Measurements from ENCODE around the gene CMTM5. TPM values are rescaled to one million over a fixed set of nuclear protein-coding genes. Genes with fewer than 3 reads are reported as not detected.
"Not testable (repeated sequence)": the region's sequence is repeated elsewhere in the genome, so short reads cannot be mapped to it uniquely, and the experiment has no call there.

CMTM5 gene
- total RNA-seq, 1 experiment from 2014 or later: not detected

DNA sequence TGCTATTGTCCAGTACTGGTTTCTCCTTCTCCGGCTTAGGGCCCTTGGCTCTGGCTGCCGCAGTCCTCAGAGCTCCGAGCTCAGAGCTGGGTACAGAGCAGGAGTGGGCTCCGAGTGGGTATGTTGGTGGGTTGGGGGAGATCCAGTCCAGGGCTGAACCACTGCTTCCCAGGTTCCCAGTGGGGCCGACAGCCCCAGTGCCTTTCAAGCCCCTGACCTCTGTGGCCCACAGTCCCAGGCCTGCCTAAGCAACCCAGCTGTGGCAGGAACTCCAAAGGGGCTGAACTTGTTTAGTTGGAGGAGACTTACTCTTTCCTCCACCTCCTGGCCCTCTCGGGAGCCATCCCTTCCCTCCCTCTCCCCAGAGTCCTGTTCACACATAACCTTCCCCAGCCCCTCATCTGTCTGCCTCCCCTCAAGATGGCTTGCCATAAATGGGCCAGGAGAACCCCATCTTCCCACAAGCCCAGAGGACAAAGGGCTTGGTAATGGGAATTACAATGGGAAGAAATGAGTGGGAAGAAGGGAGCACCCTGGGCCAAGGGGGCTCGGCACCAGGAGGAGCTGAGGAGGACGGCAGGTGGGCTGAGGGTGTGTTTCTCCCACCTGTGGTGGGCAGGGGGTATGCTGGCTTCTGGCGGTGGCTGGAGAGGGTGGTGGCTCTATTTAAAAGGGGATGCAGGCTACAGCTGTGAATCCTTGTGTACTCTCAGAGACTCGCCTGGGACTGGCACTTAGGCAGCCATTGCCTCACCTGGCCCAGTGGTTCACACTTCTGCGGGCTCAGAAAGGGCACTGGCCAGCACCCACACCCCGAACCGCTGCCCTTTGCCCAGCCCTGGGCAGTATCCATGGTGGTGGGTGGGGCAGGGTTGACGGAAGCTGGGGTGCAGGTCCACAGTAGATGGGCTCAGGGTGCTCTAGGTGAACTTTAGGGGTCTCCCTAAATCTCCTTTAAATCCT lies 35.0 kb downstream of the CMTM5 start:
- DNase-seq (ENCODE audit: extremely low read depth, low read depth): no peak

DNA sequence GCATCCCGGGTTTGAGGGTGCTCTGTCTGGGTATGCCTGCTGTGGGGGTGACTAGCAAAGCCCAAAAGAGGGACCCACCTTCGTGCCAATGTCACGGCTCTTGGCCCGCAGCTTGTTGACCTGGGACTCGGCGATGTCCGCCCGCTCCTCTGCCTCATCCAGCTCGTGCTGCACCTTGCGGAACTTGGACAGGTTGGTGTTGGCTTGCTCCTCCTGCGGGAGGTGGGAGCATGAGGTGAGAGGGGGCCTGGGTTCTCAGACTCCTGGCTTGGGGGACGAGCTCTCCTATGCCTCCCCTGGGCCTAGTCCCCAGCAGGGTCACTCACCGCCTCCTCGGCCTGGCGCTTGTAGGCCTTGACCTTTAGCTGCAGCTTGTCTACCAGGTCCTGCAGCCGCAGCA lies 36.8 kb downstream of the CMTM5 start:
- DNase-seq (ENCODE audit: extremely low read depth, low read depth): no peak

DNA sequence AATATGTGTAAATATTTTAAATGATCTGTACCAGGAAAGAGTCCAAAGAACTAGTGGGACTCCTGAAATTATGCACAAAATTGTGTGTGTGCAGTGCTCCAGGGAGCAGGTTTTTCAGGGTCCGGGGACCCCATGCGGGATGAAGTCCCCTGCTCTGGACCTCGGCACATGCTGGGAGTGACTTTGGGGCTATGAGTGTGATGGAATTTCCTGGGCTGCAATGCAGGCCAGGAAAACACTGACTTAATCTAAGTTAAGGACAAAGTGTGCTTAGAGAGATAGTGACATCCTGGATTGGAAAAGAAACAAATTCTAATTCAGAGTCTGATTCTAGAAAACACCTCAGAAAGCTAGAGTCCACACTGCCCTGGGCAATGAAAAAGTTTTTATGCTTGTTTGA lies 37.4 kb downstream of the CMTM5 start:
- no peak for DNase-seq (ENCODE audit: extremely low read depth, low read depth)

DNA sequence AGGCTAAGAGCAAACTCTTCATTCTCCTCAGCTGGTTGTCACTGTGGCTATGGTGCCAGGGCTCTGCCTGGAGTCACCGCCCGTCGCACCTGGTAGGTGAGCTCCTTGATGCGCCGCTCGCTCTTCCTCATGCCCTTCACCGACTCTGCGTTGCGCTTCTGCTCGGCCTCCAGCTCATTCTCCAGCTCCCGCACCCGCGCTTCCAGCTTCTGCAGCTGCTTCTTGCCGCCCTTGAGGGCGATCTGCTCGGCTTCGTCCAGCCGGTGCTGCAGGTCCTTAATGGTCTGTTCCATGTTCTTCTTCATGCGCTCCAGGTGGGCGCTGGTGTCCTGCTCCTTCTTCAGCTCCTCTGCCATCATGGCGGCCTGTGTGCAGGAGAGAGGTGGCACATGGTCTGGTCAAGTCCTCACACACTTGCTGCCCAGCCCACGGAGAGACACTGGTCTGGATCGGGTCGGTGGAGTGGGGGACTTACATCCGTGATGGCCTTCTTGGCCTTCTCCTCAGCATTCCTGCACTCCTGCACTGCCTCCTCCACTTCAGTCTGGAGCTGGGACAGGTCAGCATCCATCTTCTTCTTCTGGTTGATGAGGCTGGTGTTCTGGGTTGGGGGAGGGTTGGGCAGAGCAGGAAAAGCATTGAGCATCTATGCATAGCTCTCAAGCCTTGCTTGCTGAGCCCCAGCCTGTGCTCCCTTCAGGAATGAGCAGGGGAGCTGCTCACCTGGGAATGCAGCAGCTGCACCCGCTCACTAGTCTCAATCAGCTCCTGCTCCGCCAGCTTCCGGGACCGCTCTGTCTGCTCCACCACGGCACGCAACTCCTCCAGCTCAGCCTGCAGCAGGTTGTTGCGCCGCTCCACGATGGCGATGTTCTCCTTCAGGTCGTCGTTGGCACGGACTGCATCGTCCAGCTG lies 38.3 kb downstream of the CMTM5 start:
- no peak for DNase-seq (ENCODE audit: extremely low read depth, low read depth)

DNA sequence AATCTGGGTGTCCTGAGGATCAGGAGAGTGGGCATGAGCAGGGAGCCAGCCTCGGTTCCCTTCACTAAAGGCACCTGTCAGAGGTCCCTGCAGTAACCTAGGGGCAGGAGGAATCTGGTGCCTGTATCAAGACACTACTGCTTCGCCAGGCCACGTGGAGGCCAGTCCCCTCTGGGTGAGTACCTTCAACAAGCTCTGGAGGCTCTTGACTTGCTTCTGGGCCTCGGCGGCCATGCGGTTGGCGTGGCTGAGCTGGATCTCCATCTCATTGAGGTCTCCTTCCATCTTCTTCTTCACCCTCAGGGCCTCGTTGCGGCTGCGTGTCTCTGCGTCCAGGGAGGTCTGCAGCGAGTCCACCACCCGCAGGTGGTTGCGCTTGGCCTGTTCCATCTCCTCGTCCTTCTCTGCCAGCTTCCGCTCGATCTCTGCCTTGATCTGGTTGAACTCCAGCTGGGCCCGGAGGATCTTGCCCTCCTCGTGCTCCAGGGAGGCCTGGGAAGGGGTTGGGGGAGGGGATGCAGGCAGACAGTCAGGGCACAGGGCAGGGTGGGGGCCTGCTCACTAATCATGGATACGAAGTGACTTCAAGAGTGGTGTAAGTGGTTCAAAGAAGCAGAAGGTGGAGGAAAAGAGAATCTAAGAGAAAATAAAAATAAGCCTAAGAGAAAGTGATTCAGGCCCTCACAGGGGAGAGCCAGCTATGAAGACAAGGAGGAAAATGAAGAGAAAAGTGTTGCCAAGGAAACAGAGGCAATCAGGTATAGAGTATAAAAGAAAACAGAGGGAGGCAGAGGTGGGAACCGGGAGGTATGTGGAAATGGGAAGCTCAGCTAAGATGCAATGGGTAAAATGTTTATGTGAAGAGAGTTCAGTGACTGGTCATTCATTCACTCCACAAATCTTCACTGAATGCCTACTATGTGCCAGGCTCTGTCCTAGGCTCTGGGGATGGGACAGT lies 39.3 kb downstream of the CMTM5 start:
- DNase-seq (ENCODE audit: extremely low read depth, low read depth): no peak

DNA sequence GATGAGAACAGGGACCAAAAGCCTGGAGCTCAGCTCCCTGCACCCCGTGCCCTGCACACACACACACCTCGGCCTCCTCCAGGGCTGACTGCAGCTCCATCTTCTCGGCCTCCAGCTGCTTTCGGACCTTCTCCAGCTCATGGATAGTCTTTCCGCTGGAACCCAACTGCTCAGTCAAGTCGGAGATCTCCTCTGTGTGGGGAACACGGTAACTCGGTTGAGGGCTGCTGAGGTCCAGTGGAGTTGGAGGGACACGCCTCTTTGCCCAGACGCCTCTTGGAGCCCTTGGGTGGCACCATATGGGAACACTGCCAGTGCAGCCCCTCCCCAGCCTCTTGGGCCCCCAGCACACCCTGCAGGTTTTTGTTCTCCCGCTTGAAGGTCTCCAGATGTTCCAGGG lies 40.0 kb downstream of the CMTM5 start:
- no peak for DNase-seq (ENCODE audit: extremely low read depth, low read depth)

DNA sequence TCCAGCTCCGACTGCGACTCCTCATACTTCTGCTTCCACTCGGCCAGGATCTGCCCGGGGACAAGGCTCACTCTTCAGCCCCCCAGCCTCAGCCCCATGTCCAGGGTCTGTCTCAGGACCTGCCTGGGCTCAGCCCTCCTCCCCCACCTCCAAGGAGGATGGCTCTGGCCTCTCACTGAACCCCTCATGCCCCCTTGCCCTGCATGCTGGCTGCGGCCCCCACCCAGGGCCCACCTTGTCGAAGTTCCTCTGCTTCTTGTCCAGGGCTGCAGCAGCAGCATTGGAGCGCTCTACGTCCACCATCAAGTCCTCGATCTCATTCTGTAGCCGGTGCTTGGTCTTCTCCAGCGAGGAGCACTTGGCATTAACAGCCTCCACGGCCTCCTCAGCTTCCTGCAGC lies 40.4 kb downstream of the CMTM5 start:
- DNase-seq (ENCODE audit: extremely low read depth, low read depth): not testable (repeated sequence)

DNA sequence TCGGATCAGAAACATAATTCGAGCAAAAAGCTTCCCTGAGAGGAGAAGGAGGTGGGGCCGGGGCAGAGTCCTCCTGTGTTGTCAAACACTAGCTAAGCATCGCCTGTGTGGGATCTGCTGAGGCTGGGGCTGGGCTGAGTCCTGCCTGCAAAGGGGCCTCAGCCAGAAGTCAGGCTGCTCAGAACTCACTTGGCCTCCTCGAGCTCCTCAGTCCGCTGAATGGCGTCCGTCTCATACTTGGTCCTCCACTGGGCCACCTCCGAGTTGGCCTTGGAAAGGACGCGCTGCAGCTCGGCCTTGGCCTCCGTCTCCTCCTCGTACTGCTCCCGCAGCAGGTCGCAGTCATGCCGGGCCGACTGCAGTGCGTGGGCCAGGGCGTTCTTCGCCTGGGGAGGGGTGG lies 41.2 kb downstream of the CMTM5 start:
- no peak for DNase-seq (ENCODE audit: extremely low read depth, low read depth)

DNA sequence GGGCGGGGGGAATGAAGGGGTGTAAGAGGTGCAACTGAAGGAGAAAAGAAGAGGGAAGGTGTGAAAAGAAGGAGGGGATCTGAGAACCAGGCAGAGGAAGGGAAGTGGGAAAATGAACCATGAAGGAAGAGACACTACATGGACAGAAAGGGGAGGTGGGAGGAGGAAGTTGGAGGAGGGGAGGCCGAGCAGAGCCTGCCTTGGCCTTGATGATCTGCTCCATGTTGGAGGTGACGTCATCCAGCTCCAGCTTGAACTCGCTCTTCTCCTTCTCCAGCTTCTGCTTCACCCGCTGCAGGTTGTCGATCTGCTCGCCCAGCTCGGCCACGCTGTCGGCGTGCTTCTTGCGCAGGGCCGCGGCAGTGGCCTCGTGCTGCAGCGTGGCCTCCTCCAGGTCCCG lies 42.8 kb downstream of the CMTM5 start:
- not testable (repeated sequence) for DNase-seq (ENCODE audit: extremely low read depth, low read depth)

DNA sequence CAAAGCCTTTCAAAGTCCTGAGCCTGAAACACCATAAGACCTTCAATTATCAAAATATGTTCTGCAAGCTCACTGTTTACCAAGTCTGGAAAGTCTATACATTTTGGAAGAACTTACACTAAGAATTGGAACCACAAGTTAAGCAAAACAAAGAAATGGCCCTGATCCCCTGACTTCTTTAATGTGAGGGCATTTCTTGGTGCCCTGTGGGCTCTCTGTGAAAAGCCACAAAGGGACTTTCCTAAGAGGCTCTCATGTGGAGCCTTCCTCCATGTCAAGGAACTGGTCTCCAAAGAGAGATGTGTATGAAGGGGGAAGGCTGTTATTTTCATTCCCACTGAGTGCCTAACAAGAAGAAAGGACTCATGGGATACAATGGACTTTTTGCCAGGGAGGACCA lies 44.7 kb downstream of the CMTM5 start:
- no peak for DNase-seq (ENCODE audit: extremely low read depth, low read depth)

DNA sequence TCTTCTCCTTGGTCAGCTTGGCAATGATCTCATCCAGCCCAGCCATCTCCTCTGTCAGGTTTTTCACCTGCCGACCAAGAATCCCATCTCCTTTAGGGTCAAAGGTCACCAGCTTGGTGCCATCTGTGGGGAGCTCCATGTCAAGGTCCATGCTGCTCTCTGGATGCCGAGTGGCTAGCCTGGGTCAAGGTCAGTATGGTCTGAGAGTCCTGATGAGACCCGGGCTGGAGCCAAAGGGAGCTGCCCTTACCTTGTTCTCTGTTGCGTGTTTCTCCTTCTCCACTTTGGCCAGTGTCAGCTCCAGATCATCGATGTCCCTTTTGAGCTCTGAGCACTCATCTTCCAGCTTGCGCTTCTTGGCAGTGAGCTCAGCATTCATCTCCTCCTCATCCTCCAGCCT lies 46.8 kb downstream of the CMTM5 start:
- DNase-seq (ENCODE audit: extremely low read depth, low read depth): no peak

DNA sequence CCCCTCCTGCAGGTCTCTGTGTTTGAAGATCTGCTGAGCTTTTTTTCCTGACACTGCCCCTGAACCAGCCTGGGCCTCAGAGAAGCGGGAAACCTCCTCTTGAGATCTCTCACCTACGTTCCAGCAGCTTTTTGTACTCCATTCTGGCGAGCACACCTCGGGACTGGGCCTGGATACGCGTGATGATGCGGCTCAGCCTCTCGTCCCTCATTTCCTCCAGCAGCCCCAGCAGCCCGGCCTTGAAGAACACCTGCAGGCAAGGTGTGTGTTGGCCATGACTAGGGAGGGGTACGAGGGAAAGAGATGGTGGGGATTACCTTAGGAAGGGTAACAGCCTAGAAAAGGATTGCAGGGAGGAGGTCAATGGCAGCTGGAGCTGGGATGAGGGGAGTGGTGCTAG lies 48.3 kb downstream of the CMTM5 start:
- no peak for DNase-seq (ENCODE audit: extremely low read depth, low read depth)

DNA sequence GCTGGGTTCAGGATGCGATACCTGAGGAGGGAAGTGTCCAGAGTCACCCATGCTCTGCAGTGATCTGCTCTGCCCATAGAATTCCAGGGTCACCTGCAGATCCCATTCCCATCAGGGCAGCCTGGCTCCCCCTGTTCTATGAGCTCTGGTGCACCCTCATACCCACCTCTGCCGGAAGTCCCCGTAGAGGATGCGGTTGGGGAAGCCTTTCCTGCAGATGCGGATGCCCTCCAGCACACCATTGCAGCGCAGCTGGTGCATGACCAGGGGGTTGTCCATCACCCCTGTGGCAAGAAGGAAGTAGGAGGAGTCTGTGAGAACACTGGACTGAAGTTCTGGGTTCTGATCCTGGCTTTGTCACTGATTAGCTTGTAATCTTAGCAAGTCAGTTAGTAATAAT lies 49.0 kb downstream of the CMTM5 start:
- DNase-seq (ENCODE audit: extremely low read depth, low read depth): not testable (repeated sequence)

DNA sequence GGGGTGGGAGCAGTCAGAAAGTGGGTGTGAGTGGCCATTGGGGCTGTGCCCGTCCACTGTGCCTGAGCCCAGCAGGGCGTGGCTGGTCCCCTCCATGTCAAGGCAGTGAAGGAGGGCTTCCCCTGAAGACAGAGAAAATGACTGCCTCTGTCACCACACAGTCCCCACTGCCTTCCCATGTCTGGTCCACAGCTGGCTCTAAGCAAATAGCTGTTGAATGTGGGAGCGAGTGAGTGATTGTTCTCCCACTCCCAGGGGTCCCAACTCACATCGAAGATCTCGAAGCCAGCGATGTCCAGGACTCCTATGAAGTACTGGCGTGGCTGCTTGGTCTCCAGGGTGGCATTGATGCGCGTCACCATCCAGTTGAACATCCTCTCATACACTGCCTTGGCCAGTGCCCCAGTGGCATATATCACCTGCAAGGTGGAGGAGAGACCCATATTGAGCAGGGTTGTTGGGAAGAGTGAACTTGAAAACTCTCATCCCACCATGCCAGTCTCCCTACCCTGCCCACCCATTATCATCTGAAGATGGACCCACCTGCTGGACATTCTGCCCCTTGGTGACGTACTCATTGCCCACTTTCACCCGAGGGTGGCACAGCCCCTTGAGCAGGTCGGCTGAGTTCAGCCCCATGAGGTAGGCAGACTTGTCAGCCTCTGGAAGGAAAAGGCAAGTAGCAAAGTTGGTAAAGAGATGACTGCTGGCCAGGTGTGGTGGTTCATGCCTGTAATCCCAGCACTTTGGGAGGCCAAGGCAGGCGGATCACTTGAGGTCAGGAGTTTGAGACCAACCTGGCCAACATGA lies 52.0 kb downstream of the CMTM5 start:
- DNase-seq (ENCODE audit: extremely low read depth, low read depth): no peak

Small RNAs within 50 kb of the gene (small RNA-seq; reads per million reads assigned to genes)
- 0 reads per million in 2 experiments for gene MIR208A
- 0 reads per million in 2 experiments for gene MIR208B

Other genes with a start within 250 kb of the CMTM5 start
- gene SLC7A8, start 193.4 kb upstream of the CMTM5 start, total RNA-seq (2014; rRNA removed; shearing (Covaris generic)): 1.0 and 1.1 TPM in 2 replicates
- not detected in 2 replicates for gene RNF212B, start 139.1 kb upstream of the CMTM5 start, total RNA-seq (2014; rRNA removed; shearing (Covaris generic))
- 7.1 and 7.8 TPM in 2 replicates for gene HOMEZ, start 90.9 kb upstream of the CMTM5 start, total RNA-seq (2014; rRNA removed; shearing (Covaris generic))
- gene PPP1R3E, start 74.2 kb upstream of the CMTM5 start, total RNA-seq (2014; rRNA removed; shearing (Covaris generic)): 6.8 and 7.5 TPM in 2 replicates
- gene BCL2L2, start 70.2 kb upstream of the CMTM5 start, total RNA-seq (2014; rRNA removed; shearing (Covaris generic)): 21.2 and 25.9 TPM in 2 replicates
- 70.8 and 90.2 TPM in 2 replicates for gene PABPN1, start 55.6 kb upstream of the CMTM5 start, total RNA-seq (2014; rRNA removed; shearing (Covaris generic))
- 1.6 and 2.2 TPM in 2 replicates for gene SLC22A17, start 24.2 kb upstream of the CMTM5 start, total RNA-seq (2014; rRNA removed; shearing (Covaris generic))
- gene EFS, start 11.9 kb upstream of the CMTM5 start, total RNA-seq (2014; rRNA removed; shearing (Covaris generic)): 0.05 TPM in 1 of 2 replicates, not detected in the other
- not detected in 2 replicates for gene IL25, start 4.2 kb upstream of the CMTM5 start, total RNA-seq (2014; rRNA removed; shearing (Covaris generic))
- gene MYH6, start 31.2 kb downstream of the CMTM5 start, total RNA-seq (2014; rRNA removed; shearing (Covaris generic)): not detected in 2 replicates
- not detected in 2 replicates for gene MYH7, start 58.6 kb downstream of the CMTM5 start, total RNA-seq (2014; rRNA removed; shearing (Covaris generic))
- 95.6 and 99.4 TPM in 2 replicates for gene NGDN, start 92.7 kb downstream of the CMTM5 start, total RNA-seq (2014; rRNA removed; shearing (Covaris generic))
- 0.15 and 0.43 TPM in 2 replicates for gene ZFHX2, start 174.7 kb downstream of the CMTM5 start, total RNA-seq (2014; rRNA removed; shearing (Covaris generic))
- 15.3 and 23.6 TPM in 2 replicates for gene THTPA, start 179.2 kb downstream of the CMTM5 start, total RNA-seq (2014; rRNA removed; shearing (Covaris generic))
- gene AP1G2, start 190.7 kb downstream of the CMTM5 start, total RNA-seq (2014; rRNA removed; shearing (Covaris generic)): 28.7 and 45.2 TPM in 2 replicates
- gene JPH4, start 201.7 kb downstream of the CMTM5 start, total RNA-seq (2014; rRNA removed; shearing (Covaris generic)): not detected in 2 replicates

Measured in NCI-H460 (cell line).